DMS 273 (cell line): ENCODE results near the gene CDH5.

Source experiments
- DNase-seq: peaks from one replicate; lab custom pipeline; 2025; ENCODE audit not compliant: unreplicated experiment; lab: John Stamatoyannopoulos, UW

Gene CDH5

GRCh38 chr16:66416136-66416535 is 49.6 kb downstream of the CDH5 start:
- DNase-seq, result no peak

- DNase-seq, result no peak
Measured at GRCh38 chr16:66416939-66417700, 50.6 kb downstream of the CDH5 start.

- no peak for DNase-seq
Measured at GRCh38 chr16:66418165-66418962, 51.9 kb downstream of the CDH5 start.

GRCh38 chr16:66419527-66419926 is 53.0 kb downstream of the CDH5 start:
- DNase-seq, result peak; percentile 39

- DNase-seq, result no peak
Measured at GRCh38 chr16:66420396-66420795, 53.9 kb downstream of the CDH5 start.

GRCh38 chr16:66421891-66422290 is 55.4 kb downstream of the CDH5 start:
- no peak for DNase-seq

DNA sequence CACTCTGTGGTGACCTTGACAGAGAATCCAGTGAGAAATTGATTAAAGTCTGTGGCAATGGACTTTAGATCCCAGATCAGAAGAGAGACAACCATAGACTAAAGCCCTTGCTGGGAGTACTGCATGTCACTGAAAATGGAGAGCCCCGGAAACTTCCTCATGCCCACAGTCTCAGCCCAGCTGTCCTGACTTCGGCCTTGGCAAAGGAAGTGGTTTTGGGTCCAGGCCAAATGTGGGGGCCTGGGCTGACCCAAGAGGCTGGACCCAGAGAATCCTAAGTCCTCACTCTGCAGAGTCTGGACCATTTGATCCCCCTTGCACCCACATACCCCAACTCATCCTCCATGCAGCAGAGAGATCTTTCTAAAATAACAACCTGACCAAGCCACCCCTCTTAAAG is 55.9 kb downstream of the CDH5 start:
- DNase-seq, result no peak

- DNase-seq, result no peak
Measured at GRCh38 chr16:66423177-66423576, 56.7 kb downstream of the CDH5 start.

DNA sequence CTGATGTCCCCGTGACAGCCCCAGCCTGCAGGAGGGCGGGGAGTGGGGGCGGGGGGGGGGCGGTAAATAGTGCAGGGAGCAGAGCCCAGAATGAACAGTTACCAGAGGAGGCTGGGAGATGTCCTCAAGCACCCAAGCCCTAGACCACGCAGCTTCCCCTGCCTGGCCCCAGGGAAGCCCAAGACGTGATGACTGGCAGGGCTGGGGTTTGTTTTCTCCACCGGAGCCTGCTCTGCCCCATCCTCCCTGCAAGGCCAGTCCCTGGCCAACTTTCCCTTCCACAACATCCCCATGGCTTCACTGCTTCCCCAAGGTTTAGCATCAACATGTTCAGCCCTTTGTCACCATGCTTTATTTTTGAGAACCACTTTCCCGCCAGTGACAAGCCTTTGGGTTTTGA is 59.2 kb downstream of the CDH5 start:
- DNase-seq, result no peak

GRCh38 chr16:66426112-66427035 is 59.9 kb downstream of the CDH5 start:
- DNase-seq, result peak; percentile 65

GRCh38 chr16:66427036-66427860 is 60.8 kb downstream of the CDH5 start, which contains the start of gene BEAN1:
Gene BEAN1, plus strand, starts transcription at chr16:66427295. Its CDS starts 10,382 bp downstream, at chr16:66437677.
- peak; percentile 72 for DNase-seq

- DNase-seq, result no peak
Measured at GRCh38 chr16:66427871-66428681, 61.6 kb downstream of the CDH5 start.

DNA sequence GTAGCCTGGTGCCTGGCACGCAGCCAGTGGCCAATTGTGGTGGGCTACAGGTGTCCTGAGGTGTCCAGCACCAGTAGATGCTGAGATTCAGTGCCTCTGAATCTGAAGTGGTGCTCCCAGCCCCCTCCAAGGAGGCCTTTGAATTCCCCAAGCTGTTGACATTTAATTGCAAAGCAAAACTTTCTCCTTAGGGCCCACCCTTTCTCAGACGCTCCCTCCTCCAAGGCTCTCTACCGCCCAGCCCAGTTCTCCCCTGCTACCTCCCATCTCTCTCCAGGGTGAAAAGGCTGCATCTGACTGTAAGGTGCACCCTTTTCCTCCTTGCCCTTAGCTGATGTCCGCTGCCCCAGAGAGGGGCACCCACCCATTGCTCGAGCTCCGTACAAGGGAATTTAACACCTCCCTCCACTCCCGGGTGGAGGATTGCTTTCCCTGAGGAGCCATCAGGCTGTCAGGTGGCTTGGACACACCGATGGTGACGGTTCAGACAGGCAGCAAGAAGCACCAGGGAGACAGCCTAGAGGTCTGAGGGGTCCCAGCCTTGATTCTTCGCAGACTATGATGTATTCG is 62.3 kb downstream of the CDH5 start:
- DNase-seq, result peak; percentile 27

GRCh38 chr16:66429290-66429962 is 62.9 kb downstream of the CDH5 start:
- peak; percentile 59 for DNase-seq

DNA sequence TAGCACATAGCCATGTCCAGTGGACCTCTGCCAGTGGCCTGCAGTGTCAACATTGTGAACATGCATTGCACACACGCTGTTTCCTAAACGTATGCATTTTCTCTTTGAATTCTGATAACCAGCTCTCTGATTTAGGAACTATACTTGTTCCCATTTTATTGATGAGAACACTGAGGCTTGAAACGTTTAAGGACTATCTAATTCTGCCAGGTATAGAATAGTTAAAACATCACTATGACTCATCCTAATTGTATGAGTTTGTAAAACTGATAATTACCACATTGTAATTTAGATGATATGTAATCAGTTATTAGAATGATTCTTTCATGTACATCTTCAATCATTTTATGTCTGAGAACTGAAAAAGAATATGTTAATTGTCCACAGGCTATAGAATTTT is 63.7 kb downstream of the CDH5 start:
- no peak for DNase-seq

DNA sequence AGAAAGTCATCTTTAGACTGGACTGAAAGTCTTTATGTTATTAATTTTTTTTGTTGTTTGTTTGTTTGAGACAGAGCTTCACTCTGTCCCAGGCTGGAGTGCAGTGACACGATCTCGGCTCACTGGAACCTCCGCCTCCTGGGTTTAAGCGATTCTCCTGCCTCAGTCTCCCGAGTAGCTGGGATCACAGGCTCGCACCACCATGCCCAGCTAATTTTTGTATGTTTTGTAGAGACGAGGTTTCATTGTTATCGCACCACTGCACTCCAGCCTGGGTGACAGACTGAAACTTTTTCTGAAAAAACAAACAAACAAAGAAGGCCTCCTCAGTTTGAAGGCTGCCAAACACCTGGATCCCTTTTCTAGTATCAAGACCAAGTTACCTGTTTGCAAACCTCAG is 65.3 kb downstream of the CDH5 start:
- no peak for DNase-seq

GRCh38 chr16:66432429-66432828 is 65.9 kb downstream of the CDH5 start:
- peak; percentile 34 for DNase-seq

DNA sequence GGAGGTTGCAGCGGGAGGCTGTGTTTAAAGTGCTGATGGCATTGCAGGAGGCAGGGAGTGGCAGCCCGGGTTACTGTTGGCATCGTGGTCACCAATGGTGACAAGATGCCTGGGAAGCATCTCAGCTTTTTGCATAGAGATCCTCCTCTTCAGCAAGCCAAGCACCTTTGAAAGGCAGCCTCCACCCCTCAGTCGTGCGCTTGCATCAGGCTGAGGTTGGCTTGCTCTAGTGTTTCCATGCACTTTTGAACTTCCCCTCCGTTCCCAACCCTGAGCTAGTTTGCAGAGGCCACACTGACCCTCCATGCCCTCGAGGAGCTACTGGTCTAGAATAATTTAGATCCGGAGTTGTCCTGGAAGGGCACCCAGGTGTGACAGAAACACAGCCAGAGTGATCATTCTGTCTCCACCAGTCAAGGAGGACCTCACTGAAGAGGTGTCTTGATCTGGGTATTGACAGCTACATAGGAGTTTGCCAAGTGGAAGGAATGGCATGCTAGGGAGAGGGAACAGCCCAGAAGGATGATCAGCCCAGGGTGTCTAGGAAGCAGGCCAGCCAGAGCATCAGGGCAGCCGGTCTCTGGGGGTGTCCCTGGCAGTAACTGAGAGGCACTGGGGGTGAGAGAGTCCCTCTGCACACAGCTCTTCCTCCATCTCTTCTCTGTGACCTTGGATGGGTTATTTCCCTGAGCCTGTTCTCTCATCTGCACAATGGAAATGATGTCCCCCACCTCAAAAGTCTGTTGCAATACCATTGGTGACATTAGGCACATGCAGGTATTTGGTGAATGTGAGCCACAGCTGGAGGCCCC is 68.3 kb downstream of the CDH5 start:
- DNase-seq, result no peak
